IMR-90 (cell line): ENCODE data around the gene ANXA3. TPM values are rescaled to one million over a fixed set of nuclear protein-coding genes. Genes with fewer than 3 reads are reported as not detected.

Experiments
- ATAC-seq: fragments of 200-7000 bp; cut with Tn5 transposase; 2 replicates; pipeline ENCODE4 v1.9.1; 2020; ENCODE audit warnings: low read depth, mild to moderate bottlenecking, moderate library complexity
- BruUV-seq: library from RNA; stranded (reverse); fragments of 400-500 nt; replicated peaks from 2 replicates; lab custom pipeline; 2021; lab: Mats Ljungman, UMichigan
- CTCF ChIA-PET: fragments of 300-600 bp; formaldehyde crosslinking; extraction: SDS; loops from one replicate; lab custom pipeline; 2021; ENCODE audit warnings: antibody characterized with exemption; lab: Yijun Ruan, JAX
- POLR2A ChIA-PET: fragments of 300-600 bp; sonication (Branson Sonifier 250); formaldehyde crosslinking; loops from one replicate; lab custom pipeline; 2022; ENCODE audit warnings: antibody characterized with exemption; ENCODE audit not compliant: unreplicated experiment; lab: Charles Lee
- DNase-seq: peaks from one replicate; pipeline ENCODE4 v3.0.0; 2013
- H2AFZ ChIP-seq: replicated peaks from 2 replicates; pipeline ENCODE3; 2013; ENCODE audit warnings: low read length, mild to moderate bottlenecking; ENCODE audit not compliant: poor library complexity
- H2AK5ac ChIP-seq: 2 replicates; pipeline ENCODE4 v1.6.1; 2013; ENCODE audit warnings: low read depth, low read length, inconsistent platforms
- H2AK9ac ChIP-seq: replicated peaks from 2 replicates; pipeline ENCODE3; 2013; ENCODE audit warnings: mild to moderate bottlenecking, low read depth, low read length, moderate library complexity; ENCODE audit not compliant: poor library complexity
- H2BK120ac ChIP-seq: 2 replicates; pipeline ENCODE4 v1.6.1; 2013; ENCODE audit warnings: low read depth, low read length, inconsistent platforms
- H2BK15ac ChIP-seq: 3 replicates; pipeline ENCODE4 v1.6.1; 2013; ENCODE audit warnings: low read depth, low read length, inconsistent platforms
- H2BK20ac ChIP-seq: 2 replicates; pipeline ENCODE4 v1.6.1; 2013; ENCODE audit warnings: low read depth, mild to moderate bottlenecking, inconsistent platforms, low read length, moderate library complexity
- H2BK5ac ChIP-seq: 2 replicates; pipeline ENCODE4 v1.6.1; 2013; ENCODE audit warnings: mild to moderate bottlenecking, low read depth, low read length, inconsistent platforms; ENCODE audit not compliant: poor library complexity, severe bottlenecking
- H3K14ac ChIP-seq: replicated peaks from 2 replicates; pipeline ENCODE4 v1.6.1; 2013; ENCODE audit warnings: low read depth, low read length, inconsistent platforms
- H3K18ac ChIP-seq: 2 replicates; pipeline ENCODE4 v1.6.1; 2013; ENCODE audit warnings: low read depth, low read length, control low read depth
- H3K23ac ChIP-seq: 2 replicates; pipeline ENCODE4 v1.6.1; 2013; ENCODE audit warnings: low read depth, low read length, inconsistent platforms
- H3K27ac ChIP-seq: 2 replicates; pipeline ENCODE4 v1.5.1; 2013; ENCODE audit warnings: mild to moderate bottlenecking, control low read depth, low read length; ENCODE audit not compliant: insufficient read depth
- H3K27me3 ChIP-seq: 2 replicates; pipeline ENCODE4 v1.6.1; 2013; ENCODE audit warnings: low read length; ENCODE audit not compliant: control insufficient read depth, insufficient read depth
- H3K36me3 ChIP-seq: 2 replicates; pipeline ENCODE4 v1.6.1; 2013; ENCODE audit warnings: low read length, mixed read lengths; ENCODE audit not compliant: control insufficient read depth, insufficient read depth
- H3K4ac ChIP-seq: 2 replicates; pipeline ENCODE4 v1.6.1; 2013; ENCODE audit warnings: low read depth, low read length, inconsistent platforms
- H3K4me1 ChIP-seq: 2 replicates; pipeline ENCODE4 v1.6.1; 2013; ENCODE audit warnings: low read length, mixed read lengths; ENCODE audit not compliant: control insufficient read depth, insufficient read depth
- H3K4me2 ChIP-seq: 2 replicates; pipeline ENCODE4 v1.6.1; 2013; ENCODE audit warnings: low read depth, mild to moderate bottlenecking, control low read depth, low read length, moderate library complexity
- H3K4me3 ChIP-seq: 2 replicates; pipeline ENCODE4 v1.5.1; 2013; ENCODE audit warnings: low read depth, mild to moderate bottlenecking, control low read depth, low read length, moderate library complexity; ENCODE audit not compliant: insufficient read depth
- H3K56ac ChIP-seq: 2 replicates; pipeline ENCODE4 v1.6.1; 2013; ENCODE audit warnings: low read length, inconsistent platforms; ENCODE audit not compliant: insufficient read depth; ENCODE audit errors: extremely low read depth
- H3K79me1 ChIP-seq, 2 experiments: 2 replicates each; pipeline ENCODE4 v1.6.1; 2013; ENCODE audit warnings: low read length in 2 of 2, inconsistent platforms in 1 of 2, low read depth in 1 of 2
- H3K9ac ChIP-seq: 2 replicates; pipeline ENCODE4 v1.6.1; 2013; ENCODE audit warnings: low read depth, low read length, control low read depth
- H3K9me1 ChIP-seq: 2 replicates; pipeline ENCODE4 v1.6.1; 2013; ENCODE audit warnings: low read length, inconsistent platforms; ENCODE audit not compliant: insufficient read depth
- H3K9me3 ChIP-seq: 2 replicates; pipeline ENCODE4 v1.6.1; 2013; ENCODE audit warnings: low read length; ENCODE audit not compliant: control insufficient read depth, insufficient read depth
- H4K20me1 ChIP-seq: 2 replicates; pipeline ENCODE4 v1.6.1; 2013; ENCODE audit warnings: low read length, inconsistent platforms; ENCODE audit not compliant: insufficient read depth
- H4K5ac ChIP-seq: 2 replicates; pipeline ENCODE4 v1.6.1; 2013; ENCODE audit warnings: mild to moderate bottlenecking, low read depth, low read length, control low read depth
- H4K8ac ChIP-seq, 2 experiments: 2 replicates each; pipeline ENCODE4 v1.6.1; 2013; ENCODE audit warnings: low read depth in 2 of 2, low read length in 2 of 2, control low read depth in 1 of 2, inconsistent platforms in 1 of 2
- H4K91ac ChIP-seq: 2 replicates; pipeline ENCODE4 v1.6.1; 2013; ENCODE audit warnings: low read depth, low read length, inconsistent platforms; ENCODE audit not compliant: insufficient read depth
- RAD21 ChIP-seq: IDR thresholded peaks from 2 replicates; pipeline ENCODE4 v1.6.1; 2012; ENCODE audit warnings: low read length, improper control_type of control experiment
- WGBS, 2 experiments: methylation state at CpG; one replicate each; pipeline versions ENCODE4 v1.1.5 to v1.1.7; 2013; ENCODE audit warnings: missing lambda C conversion rate in 2 of 2; ENCODE audit not compliant: insufficient read length in 1 of 2; ENCODE audit errors: extremely low coverage in 2 of 2; 5-methylcytosine and 5-hydroxymethylcytosine counted together
- dilution Hi-C: fragments of 300-500 bp; cut with HindIII; formaldehyde crosslinking; loops from one replicate; pipeline ENCODE4 v1.14.3; 2018; ENCODE audit warnings: low sequenced_read_pairs; ENCODE audit not compliant: unreplicated experiment
- in situ Hi-C: fragments of 300-500 bp; cut with MboI; formaldehyde crosslinking; loops from 3 replicates; pipeline ENCODE4 v1.14.3; 2019; ENCODE audit warnings: low sequenced_read_pairs, inconsistent platforms, mixed read lengths
- intact Hi-C: fragments of 100-400 bp; cut with micrococcal nuclease; formaldehyde crosslinking; loops from 2 replicates; pipeline ENCODE4 v1.10.0; 2022
- polyA plus RNA-seq, 3 experiments: library from polyadenylated mRNA; depleted of rRNA; stranded (reverse); fragments of >200 nt; gene quantifications; 2 replicates each; pipeline ENCODE4 v1.2.3, GENCODE V29; 2012; ENCODE audit warnings: low replicate concordance in 1 of 3
- total RNA-seq: library from RNA; depleted of rRNA; stranded (reverse); fragments of >200 nt; gene quantifications from 2 replicates; pipeline ENCODE4 v1.2.3, GENCODE V29; 2012

Gene ANXA3
- total and polyA plus RNA-seq, 2 of the 4 experiments (the other 2 are of a cell fraction) = 4.2 to 5.0 TPM

DNA sequence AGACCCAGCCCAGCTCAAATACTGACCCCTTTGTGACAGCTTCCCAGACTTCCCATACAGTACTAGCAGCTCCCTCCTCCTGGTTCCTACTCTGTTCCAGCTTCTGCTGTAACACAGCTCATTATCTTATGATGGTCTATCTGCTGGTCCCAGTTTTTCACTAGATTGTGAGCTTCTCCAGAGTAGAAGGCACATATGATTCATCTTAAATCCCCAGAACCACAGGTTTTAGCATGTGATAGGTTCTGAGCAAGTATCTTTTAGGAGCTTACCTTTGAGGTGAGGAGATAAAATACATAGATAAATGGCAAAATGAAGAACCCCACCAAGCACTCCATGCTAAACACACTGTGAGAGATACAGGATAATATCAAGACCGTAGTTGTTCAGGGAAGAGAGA is 27.6 kb upstream of the ANXA3 start:
- H2AK9ac ChIP-seq = no peak overlapping the region
- no peak overlapping the region for H3K4ac ChIP-seq
- no peaks in the 10 kb centered on the region for H3K9me3 ChIP-seq
- no peak for ATAC-seq
- no peak overlapping the region for H4K5ac ChIP-seq
- H3K23ac ChIP-seq = no peak overlapping the region
- no peak overlapping the region for H3K4me2 ChIP-seq
- H3K27ac ChIP-seq = no peak overlapping the region
- H4K91ac ChIP-seq = no peak overlapping the region
- no peak overlapping the region for H3K14ac ChIP-seq
- H3K36me3 ChIP-seq = no peaks in the 10 kb centered on the region
- dilution Hi-C loops = no loop called here
- peaks cover 5% of the 10 kb centered on the region; the same call in 1 of the 2 replicates for H3K4me1 ChIP-seq
- no peak overlapping the region for H2AK5ac ChIP-seq
- no peak overlapping the region for H2BK5ac ChIP-seq
- no peaks in the 10 kb centered on the region for H3K27me3 ChIP-seq
- POLR2A ChIA-PET = no interaction called here
- H2BK120ac ChIP-seq = no peak overlapping the region
- WGBS, 2 experiments = 100% methylated on average over 1 of the region's 1 CpG; no CpG with 5 or more reads in 1 of the 2 experiments
- no peak for DNase-seq
- no peak overlapping the region for H3K56ac ChIP-seq
- no peak overlapping the region for H3K18ac ChIP-seq
- no peak overlapping the region for H2AFZ ChIP-seq
- H3K79me1 ChIP-seq = 0 out of 4 replicates have a peak, but pooled peaks cover 0 to 4% of the 10 kb centered on the region in 2 experiments
- H4K20me1 ChIP-seq = no peaks in the 10 kb centered on the region
- H3K9ac ChIP-seq = no peak overlapping the region
- TF ChIP-seq RAD21 = no peak
- H3K9me1 ChIP-seq = peaks cover 10% of the 10 kb centered on the region
- intact Hi-C loops = no loop called here
- H3K4me3 ChIP-seq = no peak overlapping the region
- no peak overlapping the region for H4K8ac ChIP-seq
- no peak overlapping the region for H2BK20ac ChIP-seq
- no TSS peak for BruUV-seq
- in situ Hi-C loops = no loop called here
- H2BK15ac ChIP-seq = no peak overlapping the region
- CTCF ChIA-PET = no interaction called here
